ENCODE measurements around the gene TMPRSS11D.

DNA sequence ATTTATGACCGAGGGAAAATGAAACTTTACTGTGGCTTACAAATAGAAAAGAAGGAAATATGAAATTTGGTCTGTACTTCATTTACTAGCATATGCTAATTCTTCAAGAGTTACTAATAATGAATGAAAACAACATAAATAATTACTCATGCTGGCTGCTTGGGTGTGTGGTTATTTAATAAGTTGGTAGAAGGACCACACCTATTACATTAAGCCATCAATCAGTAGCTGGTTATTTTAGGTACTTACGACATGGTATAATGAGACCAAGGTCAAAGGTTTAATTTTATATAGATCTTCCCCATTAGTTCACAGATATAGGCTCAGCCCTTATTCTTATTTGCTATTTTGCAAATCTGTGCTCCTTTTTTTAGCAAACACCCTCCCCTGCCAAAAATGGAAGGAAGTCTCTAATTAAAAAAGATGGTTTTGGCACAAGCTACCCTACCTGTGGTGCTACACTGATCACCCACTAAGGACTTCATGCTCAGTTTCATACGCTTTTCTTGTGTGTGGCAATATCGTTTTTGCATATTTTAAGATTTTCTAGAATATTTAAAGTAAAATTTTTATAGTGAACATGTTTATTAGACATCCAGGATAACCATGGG is 14.1 kb downstream of the TMPRSS11D start:
- TF ChIP-seq, protein P1, sequence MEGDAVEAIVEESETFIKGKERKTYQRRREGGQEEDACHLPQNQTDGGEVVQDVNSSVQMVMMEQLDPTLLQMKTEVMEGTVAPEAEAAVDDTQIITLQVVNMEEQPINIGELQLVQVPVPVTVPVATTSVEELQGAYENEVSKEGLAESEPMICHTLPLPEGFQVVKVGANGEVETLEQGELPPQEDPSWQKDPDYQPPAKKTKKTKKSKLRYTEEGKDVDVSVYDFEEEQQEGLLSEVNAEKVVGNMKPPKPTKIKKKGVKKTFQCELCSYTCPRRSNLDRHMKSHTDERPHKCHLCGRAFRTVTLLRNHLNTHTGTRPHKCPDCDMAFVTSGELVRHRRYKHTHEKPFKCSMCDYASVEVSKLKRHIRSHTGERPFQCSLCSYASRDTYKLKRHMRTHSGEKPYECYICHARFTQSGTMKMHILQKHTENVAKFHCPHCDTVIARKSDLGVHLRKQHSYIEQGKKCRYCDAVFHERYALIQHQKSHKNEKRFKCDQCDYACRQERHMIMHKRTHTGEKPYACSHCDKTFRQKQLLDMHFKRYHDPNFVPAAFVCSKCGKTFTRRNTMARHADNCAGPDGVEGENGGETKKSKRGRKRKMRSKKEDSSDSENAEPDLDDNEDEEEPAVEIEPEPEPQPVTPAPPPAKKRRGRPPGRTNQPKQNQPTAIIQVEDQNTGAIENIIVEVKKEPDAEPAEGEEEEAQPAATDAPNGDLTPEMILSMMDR (IDR thresholded peaks at IDR 0.05; ENCODE audit: insufficient read depth, low read length, poor library complexity, severe bottlenecking) = no peak
- TF ChIP-seq EZH2phosphoT487 (conservative IDR thresholded peaks at IDR 0.05; ENCODE audit: low read length) = no peak
